Rectal smooth muscle tissue (tissue), 1 donor: Measurements from ENCODE around the gene FRMD8.

Experiments used
- H3K27ac ChIP-seq: one replicate; pipeline ENCODE4 v1.7.0; 2013; ENCODE audit warnings: low read depth, low read length, inconsistent platforms
- H3K27me3 ChIP-seq: one replicate; pipeline ENCODE4 v1.7.0; 2013; ENCODE audit warnings: low read length; ENCODE audit not compliant: control insufficient read depth, insufficient read depth
- H3K36me3 ChIP-seq: one replicate; pipeline ENCODE4 v1.7.0; 2013; ENCODE audit warnings: low read length; ENCODE audit not compliant: control insufficient read depth, insufficient read depth
- H3K4me1 ChIP-seq: one replicate; pipeline ENCODE4 v1.7.0; 2013; ENCODE audit warnings: low read length; ENCODE audit not compliant: control insufficient read depth, insufficient read depth
- H3K4me3 ChIP-seq: one replicate; pipeline ENCODE4 v1.7.0; 2013; ENCODE audit warnings: low read length
- H3K9ac ChIP-seq: one replicate; pipeline ENCODE4 v1.7.0; 2013; ENCODE audit warnings: low read length

The FRMD8 gene

GRCh38 chr11:65378208-65378927 is 8.1 kb upstream of the FRMD8 start:
- H3K9ac ChIP-seq = no peak overlapping the region
- peaks cover 16% of the 10 kb centered on the region for H3K4me1 ChIP-seq
- H3K4me3 ChIP-seq = no peak overlapping the region

GRCh38 chr11:65378928-65379638 is 7.4 kb upstream of the FRMD8 start:
- Histone ChIP-seq H3K4me1 (peaks cover 17% of the 10 kb centered on the region), H3K4me3 (no peak overlapping the region), H3K9ac (no peak overlapping the region), H3K27ac (no peak overlapping the region), H3K36me3 (no peaks in the 10 kb centered on the region), H3K27me3 (no peaks in the 10 kb centered on the region)

More at GRCh38 chr11:65378208-65378927, 8.1 kb upstream of the FRMD8 start:
- Histone ChIP-seq H3K36me3 (no peaks in the 10 kb centered on the region), H3K27me3 (no peaks in the 10 kb centered on the region), H3K27ac (no peak overlapping the region)

- no peak overlapping the region for H3K27ac ChIP-seq
- peaks cover 17% of the 10 kb centered on the region for H3K4me1 ChIP-seq
- H3K9ac ChIP-seq = no peak overlapping the region
These were observed 6.6 kb upstream of the FRMD8 start for GRCh38 chr11:65379698-65380459.

GRCh38 chr11:65380460-65381119 is 5.8 kb upstream of the FRMD8 start:
- H3K36me3 ChIP-seq = no peaks in the 10 kb centered on the region
- H3K4me1 ChIP-seq = peaks cover 17% of the 10 kb centered on the region
- H3K27me3 ChIP-seq = no peaks in the 10 kb centered on the region
- H3K4me3 ChIP-seq = no peak overlapping the region
- H3K27ac ChIP-seq = no peak overlapping the region
- no peak overlapping the region for H3K9ac ChIP-seq

More at GRCh38 chr11:65379698-65380459, 6.6 kb upstream of the FRMD8 start:
- no peaks in the 10 kb centered on the region for H3K36me3 ChIP-seq
- no peak overlapping the region for H3K4me3 ChIP-seq
- no peaks in the 10 kb centered on the region for H3K27me3 ChIP-seq

- Histone ChIP-seq H3K27me3 (no peaks in the 10 kb centered on the region), H3K4me1 (peaks cover 20% of the 10 kb centered on the region), H3K36me3 (no peaks in the 10 kb centered on the region), H3K27ac (peak overlapping the region; percentile 99), H3K9ac (peak overlapping the region; percentile 85), H3K4me3 (peak overlapping the region; percentile 76)
These were observed 4.8 kb upstream of the FRMD8 start for GRCh38 chr11:65381716-65382032.

GRCh38 chr11:65382033-65382803 is 4.2 kb upstream of the FRMD8 start, which contains the start of gene SLC25A45:
TSS of gene SLC25A45 (minus strand) at chr11:65382646. CDS start at chr11:65381951, 695 bp downstream.
- Histone ChIP-seq H3K4me1 (peaks cover 22% of the 10 kb centered on the region), H3K4me3 (peak within 1 kb of the TSS; percentile 76), H3K9ac (peak within 1 kb of the TSS; percentile 85), H3K27me3 (no peaks in the 10 kb centered on the region), H3K27ac (peak within 1 kb of the TSS; percentile 99), H3K36me3 (no peaks in the 10 kb centered on the region)

GRCh38 chr11:65382804-65383368 is 3.6 kb upstream of the FRMD8 start:
- Histone ChIP-seq H3K4me1 (peaks cover 23% of the 10 kb centered on the region), H3K9ac (peak overlapping the region; percentile 42), H3K27ac (peak overlapping the region; percentile 99), H3K36me3 (no peaks in the 10 kb centered on the region), H3K27me3 (no peaks in the 10 kb centered on the region), H3K4me3 (peak overlapping the region; percentile 76)

GRCh38 chr11:65383778-65384177 is 2.7 kb upstream of the FRMD8 start:
- Histone ChIP-seq H3K9ac (no peak overlapping the region), H3K27me3 (no peaks in the 10 kb centered on the region), H3K27ac (peak overlapping the region; percentile 99), H3K4me1 (peaks cover 23% of the 10 kb centered on the region), H3K36me3 (peaks cover under 1% of the 10 kb centered on the region), H3K4me3 (no peak overlapping the region)

- H3K4me3 ChIP-seq = no peak overlapping the region
- peaks cover 23% of the 10 kb centered on the region for H3K4me1 ChIP-seq
- H3K27me3 ChIP-seq = no peaks in the 10 kb centered on the region
- peaks cover 3% of the 10 kb centered on the region for H3K36me3 ChIP-seq
- no peak overlapping the region for H3K9ac ChIP-seq
- peak overlapping the region; percentile 99 for H3K27ac ChIP-seq
These were observed 2.0 kb upstream of the FRMD8 start for GRCh38 chr11:65384301-65384889.

GRCh38 chr11:65388731-65389130 is 2.3 kb downstream of the FRMD8 start:
- Histone ChIP-seq H3K27ac (no peak overlapping the region), H3K36me3 (peaks cover 7% of the 10 kb centered on the region), H3K4me3 (peak overlapping the region; percentile 5), H3K27me3 (no peaks in the 10 kb centered on the region), H3K9ac (no peak overlapping the region), H3K4me1 (peaks cover 7% of the 10 kb centered on the region)
